Small intestine (tissue), 7 donors: ENCODE data around the gene GPC1. TPM values are rescaled to one million over a fixed set of nuclear protein-coding genes. Genes with fewer than 3 reads are reported as not detected.

Source experiments
- DNase-seq, 2 donors: peaks; one replicate each; pipeline versions ENCODE4 v3.0.0 to v3.0.0-alpha.2; 2013
- FAIRE-seq: peaks from 2 replicates; lab custom pipeline; 2012; peaks lifted over from hg19 to GRCh38; lab: Jason Lieb, UNC
- H3K27ac ChIP-seq, 3 donors: one replicate each; pipeline ENCODE4 v1.5.1; 2013; ENCODE audit warnings: low read length in 2 of 3, mild to moderate bottlenecking in 2 of 3, control low read depth in 1 of 3, inconsistent platforms in 1 of 3, low read depth in 1 of 3, moderate library complexity in 1 of 3
- H3K27me3 ChIP-seq, 3 donors: one replicate each; pipeline ENCODE4 v1.6.1; 2013; ENCODE audit warnings: low read length in 3 of 3, inconsistent platforms in 1 of 3; ENCODE audit not compliant: control insufficient read depth in 3 of 3, insufficient read depth in 3 of 3
- H3K36me3 ChIP-seq, 3 donors: one replicate each; pipeline ENCODE4 v1.6.1; 2013; ENCODE audit warnings: low read length in 3 of 3, inconsistent platforms in 1 of 3, low read depth in 1 of 3, mild to moderate bottlenecking in 1 of 3, moderate library complexity in 1 of 3; ENCODE audit not compliant: control insufficient read depth in 3 of 3, insufficient read depth in 2 of 3
- H3K4me1 ChIP-seq, 3 donors: one replicate each; pipeline ENCODE4 v1.6.1; 2013; ENCODE audit warnings: low read length in 2 of 3, inconsistent platforms in 1 of 3, low read depth in 1 of 3, mild to moderate bottlenecking in 1 of 3, moderate library complexity in 1 of 3; ENCODE audit not compliant: control insufficient read depth in 3 of 3, insufficient read depth in 2 of 3
- H3K4me3 ChIP-seq, 3 donors: one replicate each; pipeline ENCODE4 v1.5.1; 2013; ENCODE audit warnings: low read length in 3 of 3, control low read depth in 1 of 3, inconsistent platforms in 1 of 3, low read depth in 1 of 3, mild to moderate bottlenecking in 1 of 3, moderate library complexity in 1 of 3
- H3K9me3 ChIP-seq, 2 donors: one replicate each; pipeline ENCODE4 v1.6.1; 2013; ENCODE audit warnings: low read depth in 1 of 2, low read length in 1 of 2; ENCODE audit not compliant: control insufficient read depth in 2 of 2, insufficient read depth in 1 of 2
- WGBS, 3 donors: extraction: QIAGEN DNeasy Blood & Tissue Kit; methylation state at CpG; one replicate each; pipeline ENCODE4 v1.1.7; 2013; 5-methylcytosine and 5-hydroxymethylcytosine counted together
- polyA plus RNA-seq, 4 donors: library from polyadenylated mRNA; stranded (reverse) in 3 of 4; unstranded in 1 of 4; fragments of 200-250 nt in 3 of 4; fragments of 120-200 nt in 1 of 4; gene quantifications; one replicate each; pipeline versions ENCODE4 v1.2.1 to v1.2.3, GENCODE V29; 2013
- donor health status: healthy with polysubstance abuse.
- donor health status: control.
- donor health status: control.
- donor health status: Bipolar disorder and iron deficiency.
- donor health status: healthy.

GPC1 gene
- polyA plus RNA-seq, 4 donors = 0.89 to 15.5 (median 4.8) TPM

GRCh38 chr2:240424341-240425235, 10.9 kb upstream of the GPC1 start:
- 87 to 91% (median 89%) methylated on average over 29 of the region's 29 CpGs for WGBS, 3 donors
- DNase-seq = no peak
- Histone ChIP-seq H3K9me3 (peaks cover 3 to 28% of the 10 kb centered on the region in 2 donors), H3K36me3 (no peaks in the 10 kb centered on the region), H3K27ac (no peak overlapping the region), H3K4me1 (no peaks in the 10 kb centered on the region), H3K27me3 (peaks cover 0 to 6% (median 0%) of the 10 kb centered on the region in 3 donors), H3K4me3 (no peak overlapping the region)
- no peak for FAIRE-seq

GRCh38 chr2:240425236-240425615, 10.2 kb upstream of the GPC1 start:
- Histone ChIP-seq H3K27me3 (peaks cover 0 to 6% (median 0%) of the 10 kb centered on the region in 3 donors), H3K27ac (no peak overlapping the region), H3K4me1 (no peaks in the 10 kb centered on the region), H3K9me3 (peaks cover 3 to 22% of the 10 kb centered on the region in 2 donors), H3K4me3 (no peak overlapping the region), H3K36me3 (no peaks in the 10 kb centered on the region)
- FAIRE-seq (no peak), DNase-seq (no peak)
- 80 to 84% (median 81%) methylated on average over 6 of the region's 6 CpGs for WGBS, 3 donors

- WGBS, 3 donors = 71 to 74% (median 72%) methylated on average over 5 of the region's 5 CpGs
- DNase-seq (no peak), FAIRE-seq (no peak)
- Histone ChIP-seq H3K27ac (no peak overlapping the region), H3K4me3 (no peak overlapping the region), H3K9me3 (peaks cover 3 to 17% of the 10 kb centered on the region in 2 donors), H3K36me3 (no peaks in the 10 kb centered on the region), H3K4me1 (no peaks in the 10 kb centered on the region), H3K27me3 (peaks cover 0 to 6% (median 0%) of the 10 kb centered on the region in 3 donors)
Observed at GRCh38 chr2:240425697-240426096, 9.8 kb upstream of the GPC1 start.

- H3K36me3 ChIP-seq = no peaks in the 10 kb centered on the region
- DNase-seq (no peak), FAIRE-seq (no peak)
- no peaks in the 10 kb centered on the region for H3K4me1 ChIP-seq
- WGBS, 3 donors = 60 to 69% (median 62%) methylated on average over 21 of the region's 21 CpGs
- no peak overlapping the region for H3K27ac ChIP-seq
- H3K4me3 ChIP-seq = no peak overlapping the region
- peaks cover 0 to 4% (median 0%) of the 10 kb centered on the region in 3 donors for H3K27me3 ChIP-seq
- H3K9me3 ChIP-seq = peaks cover 0 to 8% of the 10 kb centered on the region in 2 donors
Observed at GRCh38 chr2:240426845-240427721, 8.4 kb upstream of the GPC1 start.

GRCh38 chr2:240427729-240428128, 7.7 kb upstream of the GPC1 start:
- no peak overlapping the region for H3K4me3 ChIP-seq
- no peaks in the 10 kb centered on the region for H3K36me3 ChIP-seq
- no peaks in the 10 kb centered on the region for H3K4me1 ChIP-seq
- H3K9me3 ChIP-seq = peaks cover 0 to 8% of the 10 kb centered on the region in 2 donors
- no peak overlapping the region for H3K27ac ChIP-seq
- DNase-seq (no peak), FAIRE-seq (no peak)
- peaks cover 0 to 4% (median 0%) of the 10 kb centered on the region in 3 donors for H3K27me3 ChIP-seq
- WGBS, 3 donors = 65 to 75% (median 70%) methylated on average over 6 of the region's 6 CpGs

- H3K4me1 ChIP-seq = no peaks in the 10 kb centered on the region
- no peak overlapping the region for H3K4me3 ChIP-seq
- H3K36me3 ChIP-seq = no peaks in the 10 kb centered on the region
- H3K27ac ChIP-seq = no peak overlapping the region
- peaks cover 0 to 8% of the 10 kb centered on the region in 2 donors for H3K9me3 ChIP-seq
- no peak for DNase-seq
- peaks cover 2 to 4% (median 3%) of the 10 kb centered on the region in 3 donors for H3K27me3 ChIP-seq
- no peak for FAIRE-seq
- 77 to 81% (median 80%) methylated on average over 5 of the region's 5 CpGs for WGBS, 3 donors
Observed at GRCh38 chr2:240428245-240428644, 7.2 kb upstream of the GPC1 start.

GRCh38 chr2:240429341-240429871, 6.1 kb upstream of the GPC1 start:
- no peak overlapping the region for H3K4me3 ChIP-seq
- peaks cover 0 to under 1% (median 0%) of the 10 kb centered on the region in 3 donors for H3K4me1 ChIP-seq
- H3K27ac ChIP-seq = no peak overlapping the region
- FAIRE-seq = no peak
- DNase-seq = no peak
- H3K27me3 ChIP-seq = peaks cover 4 to 12% (median 10%) of the 10 kb centered on the region in 3 donors
- H3K36me3 ChIP-seq = no peaks in the 10 kb centered on the region
- peaks cover 0 to 8% of the 10 kb centered on the region in 2 donors for H3K9me3 ChIP-seq
- WGBS, 3 donors = 38 to 71% (median 52%) methylated on average over 10 of the region's 10 CpGs
